Measurements from ENCODE around the gene GPR149. TPM values are rescaled to one million over a fixed set of nuclear protein-coding genes. Genes with fewer than 3 reads are reported as not detected.

The GPR149 gene
- total RNA-seq, 1 donor from 2014 or later: not detected

DNA sequence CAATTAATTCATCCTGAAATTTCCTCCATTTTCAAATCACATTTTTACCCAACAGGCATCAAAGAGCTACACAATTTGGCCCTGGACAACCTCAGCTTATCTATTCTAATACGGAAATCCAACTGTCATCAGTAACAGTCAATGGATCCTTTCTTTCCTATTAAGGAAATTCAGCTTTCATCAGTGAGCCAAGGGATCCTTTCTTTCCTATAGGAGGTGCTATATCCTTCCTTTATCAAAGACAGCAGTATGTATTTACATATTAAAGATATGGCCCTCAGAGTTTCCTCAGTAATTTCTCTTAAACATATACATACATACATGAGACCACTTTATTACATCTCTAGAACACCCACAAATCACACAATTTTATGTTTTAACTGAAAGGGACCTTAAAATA, 115.8 kb downstream of the GPR149 start:
- DNase-seq (ENCODE audit: low read depth): no peak
- Histone ChIP-seq H4K20me1 (ENCODE audit: insufficient read depth, low read length) (peaks cover 30% of the 10 kb centered on the region), H3K4me3 (ENCODE audit: insufficient read depth, low read depth, low read length) (no peak overlapping the region), H3K4me1 (ENCODE audit: insufficient read depth, low read length) (peaks cover 3% of the 10 kb centered on the region), H3K36me3 (ENCODE audit: insufficient read depth, low read length) (peaks cover 26% of the 10 kb centered on the region), H3K27ac (ENCODE audit: low read depth, low read length) (no peak overlapping the region), H3K27me3 (ENCODE audit: insufficient read depth, low read length) (no peaks in the 10 kb centered on the region), H2AFZ (ENCODE audit: low read depth, low read length) (no peak overlapping the region), H3K9me3 (ENCODE audit: insufficient read depth, low read depth, low read length) (no peaks in the 10 kb centered on the region), H3K79me2 (ENCODE audit: insufficient read depth, low read length) (peaks cover 68% of the 10 kb centered on the region), H3K9ac (ENCODE audit: low read length) (no peak overlapping the region), H3K4me2 (ENCODE audit: low read length) (no peak overlapping the region)
- Mint-ChIP-seq H3K27ac (ENCODE audit: unreplicated experiment) (no peak overlapping the region), H3K4me3 (ENCODE audit: unreplicated experiment) (no peak overlapping the region), H3K36me3 (ENCODE audit: low read depth, unreplicated experiment) (peaks cover 5% of the 10 kb centered on the region), H3K4me1 (ENCODE audit: low read depth, unreplicated experiment) (peaks cover 9% of the 10 kb centered on the region), H3K27me3 (ENCODE audit: low read depth, unreplicated experiment) (no peaks in the 10 kb centered on the region), H3K9me3 (ENCODE audit: unreplicated experiment) (no peaks in the 10 kb centered on the region)
- TF ChIP-seq, protein P1, sequence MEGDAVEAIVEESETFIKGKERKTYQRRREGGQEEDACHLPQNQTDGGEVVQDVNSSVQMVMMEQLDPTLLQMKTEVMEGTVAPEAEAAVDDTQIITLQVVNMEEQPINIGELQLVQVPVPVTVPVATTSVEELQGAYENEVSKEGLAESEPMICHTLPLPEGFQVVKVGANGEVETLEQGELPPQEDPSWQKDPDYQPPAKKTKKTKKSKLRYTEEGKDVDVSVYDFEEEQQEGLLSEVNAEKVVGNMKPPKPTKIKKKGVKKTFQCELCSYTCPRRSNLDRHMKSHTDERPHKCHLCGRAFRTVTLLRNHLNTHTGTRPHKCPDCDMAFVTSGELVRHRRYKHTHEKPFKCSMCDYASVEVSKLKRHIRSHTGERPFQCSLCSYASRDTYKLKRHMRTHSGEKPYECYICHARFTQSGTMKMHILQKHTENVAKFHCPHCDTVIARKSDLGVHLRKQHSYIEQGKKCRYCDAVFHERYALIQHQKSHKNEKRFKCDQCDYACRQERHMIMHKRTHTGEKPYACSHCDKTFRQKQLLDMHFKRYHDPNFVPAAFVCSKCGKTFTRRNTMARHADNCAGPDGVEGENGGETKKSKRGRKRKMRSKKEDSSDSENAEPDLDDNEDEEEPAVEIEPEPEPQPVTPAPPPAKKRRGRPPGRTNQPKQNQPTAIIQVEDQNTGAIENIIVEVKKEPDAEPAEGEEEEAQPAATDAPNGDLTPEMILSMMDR (IDR thresholded peaks at IDR 0.05; ENCODE audit: insufficient read depth, low read depth, low read length): no peak
- no peak for TF ChIP-seq EZH2 (IDR thresholded peaks at IDR 0.05; ENCODE audit: insufficient read depth, low read length)
- FAIRE-seq: no peak

DNA sequence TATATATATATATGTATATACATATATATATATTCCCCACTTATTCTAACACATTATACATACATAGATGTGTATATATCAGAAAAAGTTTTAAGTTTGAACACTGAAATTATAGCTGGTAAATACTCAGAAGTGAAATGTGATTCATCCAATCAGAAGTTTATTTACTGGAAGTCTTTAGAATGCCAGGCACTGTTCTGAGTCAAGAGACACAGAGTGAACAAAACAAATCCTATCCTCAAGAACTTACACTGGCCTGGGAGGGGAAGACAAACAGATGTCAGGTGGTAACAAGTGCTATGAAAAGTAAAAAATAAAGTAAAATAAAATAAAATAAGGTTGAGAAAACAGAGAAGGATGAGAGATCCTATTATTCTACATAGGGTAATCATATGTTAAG, 119.2 kb downstream of the GPR149 start:
- Histone ChIP-seq H3K9me3 (ENCODE audit: insufficient read depth, low read depth, low read length) (no peaks in the 10 kb centered on the region), H3K4me3 (ENCODE audit: insufficient read depth, low read depth, low read length) (no peak overlapping the region), H3K4me2 (ENCODE audit: low read length) (no peak overlapping the region), H3K27me3 (ENCODE audit: insufficient read depth, low read length) (no peaks in the 10 kb centered on the region), H3K4me1 (ENCODE audit: insufficient read depth, low read length) (no peaks in the 10 kb centered on the region), H3K9ac (ENCODE audit: low read length) (no peak overlapping the region), H4K20me1 (ENCODE audit: insufficient read depth, low read length) (peaks cover 9% of the 10 kb centered on the region), H2AFZ (ENCODE audit: low read depth, low read length) (no peak overlapping the region), H3K36me3 (ENCODE audit: insufficient read depth, low read length) (peaks cover 37% of the 10 kb centered on the region), H3K27ac (ENCODE audit: low read depth, low read length) (no peak overlapping the region), H3K79me2 (ENCODE audit: insufficient read depth, low read length) (peaks cover 47% of the 10 kb centered on the region)
- Mint-ChIP-seq H3K36me3 (ENCODE audit: low read depth, unreplicated experiment) (peaks cover 5% of the 10 kb centered on the region), H3K9me3 (ENCODE audit: unreplicated experiment) (no peaks in the 10 kb centered on the region), H3K27me3 (ENCODE audit: low read depth, unreplicated experiment) (no peaks in the 10 kb centered on the region), H3K27ac (ENCODE audit: unreplicated experiment) (no peak overlapping the region), H3K4me3 (ENCODE audit: unreplicated experiment) (no peak overlapping the region), H3K4me1 (ENCODE audit: low read depth, unreplicated experiment) (peaks cover 8% of the 10 kb centered on the region)
- no peak for DNase-seq (ENCODE audit: low read depth)
- TF ChIP-seq, protein P1 (IDR thresholded peaks at IDR 0.05; ENCODE audit: insufficient read depth, low read depth, low read length): no peak
- TF ChIP-seq EZH2 (IDR thresholded peaks at IDR 0.05; ENCODE audit: insufficient read depth, low read length): no peak
- FAIRE-seq: no peak

DNA sequence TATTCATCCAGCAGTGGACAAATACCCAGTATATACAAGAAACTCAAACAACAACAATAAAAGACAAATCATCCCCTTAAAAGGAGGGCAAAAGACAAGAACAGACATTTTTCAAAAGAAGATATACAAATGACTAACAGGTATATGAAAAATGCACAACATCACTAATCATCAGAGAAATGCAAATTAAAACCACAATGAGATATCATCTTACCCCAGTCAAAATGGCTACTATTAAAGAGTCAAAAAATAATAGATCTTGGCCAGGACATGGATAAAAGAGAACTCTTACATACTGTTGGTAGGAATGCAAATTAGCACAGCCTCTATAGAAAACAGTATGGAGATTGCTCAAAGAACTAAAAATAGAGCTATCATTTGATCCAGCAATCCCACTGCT, 122.6 kb downstream of the GPR149 start:
- H3K4me3 Mint-ChIP-seq (ENCODE audit: unreplicated experiment): no peak overlapping the region
- Histone ChIP-seq H3K36me3 (ENCODE audit: insufficient read depth, low read length) (peaks cover 49% of the 10 kb centered on the region), H4K20me1 (ENCODE audit: insufficient read depth, low read length) (peaks cover 9% of the 10 kb centered on the region), H3K9me3 (ENCODE audit: insufficient read depth, low read depth, low read length) (no peaks in the 10 kb centered on the region), H3K27ac (ENCODE audit: low read depth, low read length) (no peak overlapping the region), H3K27me3 (ENCODE audit: insufficient read depth, low read length) (no peaks in the 10 kb centered on the region), H3K4me1 (ENCODE audit: insufficient read depth, low read length) (no peaks in the 10 kb centered on the region), H3K4me3 (ENCODE audit: insufficient read depth, low read depth, low read length) (no peak overlapping the region), H3K79me2 (ENCODE audit: insufficient read depth, low read length) (peaks cover 20% of the 10 kb centered on the region), H3K4me2 (ENCODE audit: low read length) (no peak overlapping the region), H2AFZ (ENCODE audit: low read depth, low read length) (no peak overlapping the region), H3K9ac (ENCODE audit: low read length) (no peak overlapping the region)
- no peak overlapping the region for H3K27ac Mint-ChIP-seq (ENCODE audit: unreplicated experiment)
- no peak for FAIRE-seq
- H3K9me3 Mint-ChIP-seq (ENCODE audit: unreplicated experiment): no peaks in the 10 kb centered on the region
- H3K36me3 Mint-ChIP-seq (ENCODE audit: low read depth, unreplicated experiment): peaks cover 3% of the 10 kb centered on the region
- no peaks in the 10 kb centered on the region for H3K27me3 Mint-ChIP-seq (ENCODE audit: low read depth, unreplicated experiment)
- DNase-seq (ENCODE audit: low read depth): peak; percentile 8
- TF ChIP-seq EZH2 (IDR thresholded peaks at IDR 0.05; ENCODE audit: insufficient read depth, low read length): no peak
- TF ChIP-seq, protein P1 (IDR thresholded peaks at IDR 0.05; ENCODE audit: insufficient read depth, low read depth, low read length): no peak
- peaks cover 8% of the 10 kb centered on the region for H3K4me1 Mint-ChIP-seq (ENCODE audit: low read depth, unreplicated experiment)
